Measurements from ENCODE around the gene SDHB. TPM values are rescaled to one million over a fixed set of nuclear protein-coding genes. Genes with fewer than 3 reads are reported as not detected.
A peak's percentile ranks its signal among the peaks of the same experiment; 100 is the strongest.
"Not testable (repeated sequence)": the region's sequence is repeated elsewhere in the genome, so short reads cannot be mapped to it uniquely, and the experiment has no call there.

Gene SDHB
- total RNA-seq, 1 donor from 2014 or later = 67.1 TPM

DNA sequence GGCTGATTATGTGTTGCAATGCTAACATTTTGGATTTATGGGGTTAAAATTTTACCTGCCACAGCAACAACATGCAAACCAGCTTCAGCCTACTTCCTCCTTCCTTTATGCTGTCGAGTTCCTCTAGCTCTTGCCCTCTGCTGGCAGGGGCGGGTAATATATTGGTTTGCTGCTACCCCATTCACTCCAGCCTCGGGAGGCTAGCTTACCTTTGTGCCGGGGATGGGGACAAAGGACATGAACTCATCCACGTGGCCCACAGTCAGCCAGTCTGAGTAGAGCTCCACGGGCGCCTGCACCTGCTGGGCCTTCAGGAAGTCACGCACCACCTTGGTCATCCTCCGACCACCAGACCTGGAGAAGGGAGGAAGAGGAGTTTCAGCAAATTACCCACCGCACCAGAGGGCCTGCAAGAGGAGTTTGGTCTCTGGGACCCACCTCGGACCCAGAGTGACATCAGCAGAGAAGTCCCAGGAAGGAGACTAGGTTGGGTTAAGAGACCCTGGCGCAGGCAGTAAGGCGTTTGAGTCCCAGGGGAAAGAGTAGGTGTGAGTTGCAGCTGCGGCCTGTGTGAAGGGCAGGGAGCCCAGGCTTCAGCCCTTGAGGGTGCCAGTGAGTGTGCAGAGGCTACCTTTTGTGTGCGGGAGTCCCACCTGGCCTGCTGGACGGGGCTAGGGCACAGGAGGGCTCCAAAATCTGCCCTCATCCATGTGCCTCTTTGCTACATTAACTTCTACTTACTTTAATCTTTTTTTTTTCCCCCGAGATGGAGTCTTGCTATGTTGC is 21.8 kb upstream of the SDHB start:
- no peak for DNase-seq

DNA sequence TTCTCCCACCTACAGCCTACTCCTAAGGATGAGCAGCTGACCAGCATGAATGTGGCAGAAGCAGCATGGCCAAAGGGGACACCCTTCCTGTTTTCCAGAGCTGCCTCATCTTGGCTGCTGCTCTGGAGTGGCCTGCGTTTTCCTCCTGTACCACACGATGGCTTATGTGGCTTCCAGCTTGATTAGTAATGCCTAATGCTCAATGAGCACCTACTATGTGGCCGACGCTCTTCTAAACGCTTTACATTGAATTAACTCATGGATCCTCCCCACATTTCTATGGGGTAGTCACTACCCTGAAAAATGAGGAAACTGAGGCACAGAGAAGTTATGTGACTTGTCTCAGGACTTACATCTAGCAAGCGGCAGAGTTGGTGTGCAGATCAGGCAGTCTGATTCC is 18.0 kb upstream of the SDHB start:
- DNase-seq = no peak

DNA sequence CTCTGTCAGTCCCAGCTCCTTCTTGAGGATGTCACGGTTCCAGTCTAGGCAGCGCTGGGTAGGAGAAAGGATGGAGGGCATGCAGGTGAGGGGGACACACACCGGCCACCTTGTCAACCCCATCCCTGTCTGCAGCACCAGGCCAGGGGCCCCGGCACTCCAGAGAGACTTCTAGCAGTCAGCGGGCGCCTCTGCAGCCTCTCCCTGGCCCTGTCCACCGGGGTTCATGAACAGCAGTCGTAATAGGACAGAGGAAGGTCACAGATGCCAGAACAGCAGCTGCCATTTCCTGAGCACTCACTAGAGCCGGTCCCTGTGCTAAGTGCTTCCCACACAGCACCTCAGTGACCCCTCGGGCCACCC is 16.3 kb upstream of the SDHB start:
- no peak for DNase-seq

DNA sequence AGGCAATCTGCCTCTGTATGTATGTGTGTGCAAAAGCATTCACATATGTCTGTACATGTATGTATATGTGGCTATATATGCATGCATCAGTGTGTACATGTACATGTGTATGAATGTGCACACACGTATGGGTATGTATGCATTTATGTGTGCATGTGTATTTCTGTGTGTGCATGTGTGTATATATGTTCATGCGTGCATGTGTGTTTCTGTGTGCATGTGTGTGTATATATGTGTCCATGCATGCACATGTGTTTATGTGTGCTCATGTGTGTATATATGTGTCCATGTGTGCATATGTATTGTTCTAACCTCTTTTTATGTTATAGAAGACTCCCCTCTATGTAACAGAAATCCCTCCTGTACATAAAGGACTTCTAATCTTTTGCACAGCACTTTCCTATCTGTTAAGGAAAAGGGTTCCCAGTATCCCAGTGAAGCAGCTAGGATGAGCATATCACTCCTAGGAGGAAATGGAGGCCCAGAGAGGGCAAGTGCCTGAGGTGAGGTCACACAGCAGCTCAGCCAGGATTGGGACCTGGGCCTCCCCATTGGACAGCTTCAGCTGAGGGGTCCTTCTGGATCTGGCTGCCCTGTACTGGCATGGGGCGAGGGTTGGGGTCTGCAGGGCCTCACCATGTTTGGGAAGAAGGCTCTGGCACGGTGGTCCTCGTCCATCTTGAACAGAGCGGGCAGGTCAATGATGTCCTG is 15.8 kb upstream of the SDHB start:
- DNase-seq = no peak

DNA sequence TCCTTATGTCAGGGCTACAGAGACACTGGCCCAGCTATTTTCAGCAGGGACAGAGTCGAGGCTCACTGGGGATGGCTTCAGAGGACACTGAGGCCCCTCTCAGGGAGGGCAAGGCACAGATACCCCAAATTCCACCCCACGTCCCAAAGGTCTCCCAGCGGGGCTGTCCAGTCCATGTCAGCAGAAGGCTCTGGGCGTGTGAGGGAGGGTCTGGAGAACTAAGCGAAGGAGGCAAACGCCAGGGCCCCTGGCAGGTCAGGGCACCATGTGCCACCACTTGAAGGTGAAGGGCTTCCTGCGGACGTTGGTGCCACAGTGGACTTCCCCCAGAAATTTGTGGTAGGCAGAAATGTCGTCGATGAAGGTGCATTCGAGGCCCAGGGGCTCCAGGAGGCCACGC is 15.0 kb upstream of the SDHB start:
- DNase-seq = no peak

DNA sequence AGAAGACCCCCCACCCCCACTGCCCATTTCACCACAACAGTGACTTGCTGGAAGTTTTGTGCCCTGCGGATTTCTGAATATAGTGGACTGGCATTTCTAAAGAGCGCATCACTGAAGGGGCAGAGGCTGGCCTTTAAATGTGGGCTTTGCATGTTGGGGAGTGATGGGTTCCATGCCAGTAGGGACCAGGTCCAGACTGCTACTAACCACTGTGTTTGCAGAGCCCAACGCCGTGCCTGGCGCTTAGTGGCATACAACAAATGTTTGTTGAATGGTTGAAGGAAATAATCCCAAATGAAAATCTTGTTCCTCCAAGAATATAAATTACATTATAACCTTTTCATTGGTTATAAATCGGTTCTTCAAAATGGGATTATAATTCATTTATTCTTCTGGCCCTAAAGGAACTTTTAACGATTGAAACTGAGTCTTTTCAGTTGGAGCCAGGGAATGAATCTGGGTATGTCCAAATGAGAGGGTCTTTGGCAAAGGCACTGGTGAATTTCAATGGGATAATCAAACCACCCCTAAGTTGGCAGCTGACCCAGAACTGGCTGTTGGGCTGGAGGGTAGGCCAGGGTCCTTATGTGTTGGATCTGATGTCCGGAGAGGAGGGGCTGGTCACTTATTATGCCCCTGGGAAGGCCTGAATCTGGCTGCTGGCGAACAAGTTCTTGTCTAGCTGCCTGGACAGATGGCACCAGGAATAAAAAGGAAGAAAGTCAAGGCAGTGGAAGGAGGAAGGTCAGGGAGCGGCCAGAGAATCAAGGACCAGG is 13.8 kb upstream of the SDHB start:
- DNase-seq = no peak

DNA sequence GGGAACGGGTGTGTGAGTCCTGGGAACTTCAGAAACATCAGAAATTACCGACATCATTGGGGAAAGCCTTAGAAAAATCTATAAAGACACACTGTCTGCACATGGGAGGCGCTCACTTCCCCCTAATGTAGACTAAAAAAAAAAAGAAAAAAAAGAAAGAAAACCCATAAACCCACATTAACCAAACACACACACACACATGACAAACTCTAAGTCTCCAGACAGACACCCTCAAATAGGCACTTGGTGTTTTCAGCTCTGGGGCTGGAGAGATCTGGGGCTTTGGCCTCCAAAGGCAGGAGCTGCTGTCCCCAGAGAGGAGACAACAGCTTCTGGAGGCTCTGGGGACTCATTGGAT is 13.2 kb upstream of the SDHB start:
- DNase-seq = no peak

DNA sequence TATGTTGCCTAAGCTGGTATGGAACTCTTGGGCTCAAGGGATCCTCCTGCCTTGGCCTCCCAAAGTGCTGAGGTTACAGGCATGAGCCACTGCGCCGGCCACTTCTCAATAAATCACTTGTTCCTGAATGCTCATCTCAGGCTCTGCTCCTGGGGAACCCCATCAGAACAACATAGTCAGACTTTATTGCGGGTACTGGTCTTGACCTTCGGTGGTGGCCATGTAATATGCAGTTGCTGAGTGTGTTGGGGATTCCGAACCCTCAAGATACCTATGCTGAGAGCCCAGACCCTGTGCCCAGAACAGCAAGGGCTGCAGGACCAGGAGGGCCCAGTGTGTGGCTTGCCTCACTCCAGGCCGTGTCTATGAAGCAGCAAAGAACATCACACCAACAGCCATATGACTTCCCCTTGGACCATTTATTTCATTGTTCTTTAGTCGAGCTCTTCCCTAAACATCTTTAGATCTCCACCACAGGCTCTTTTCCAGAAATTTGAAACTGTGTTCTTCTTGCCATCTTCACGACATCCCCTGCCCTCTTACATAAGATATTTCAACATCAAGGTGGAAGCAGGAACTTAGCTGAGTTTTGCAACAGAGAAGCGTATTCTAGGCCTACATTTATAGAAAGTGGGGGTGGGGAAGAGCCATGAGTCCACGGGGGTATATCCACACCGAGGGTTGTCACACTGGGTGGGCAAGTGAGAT is 12.7 kb upstream of the SDHB start:
- DNase-seq = no peak

DNA sequence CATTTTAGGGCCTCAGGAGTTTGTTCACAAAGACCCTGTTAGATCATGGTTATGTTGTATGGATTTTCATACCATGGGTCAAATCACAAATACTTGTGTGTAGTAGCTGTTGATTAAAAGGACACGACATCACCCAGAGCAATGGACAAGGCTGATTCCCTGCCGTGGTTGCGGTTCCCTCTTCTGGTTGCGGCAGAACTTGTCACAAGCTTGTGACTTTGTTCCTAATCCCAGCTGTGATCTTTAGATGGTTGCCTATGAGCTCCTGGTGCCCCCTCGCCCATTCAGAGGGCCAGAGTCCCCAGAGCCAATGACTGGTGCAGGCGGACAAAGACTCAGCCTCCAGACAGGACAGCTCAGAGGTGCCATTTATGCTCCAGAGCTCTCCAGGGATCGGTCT is 11.8 kb upstream of the SDHB start:
- no peak for DNase-seq

DNA sequence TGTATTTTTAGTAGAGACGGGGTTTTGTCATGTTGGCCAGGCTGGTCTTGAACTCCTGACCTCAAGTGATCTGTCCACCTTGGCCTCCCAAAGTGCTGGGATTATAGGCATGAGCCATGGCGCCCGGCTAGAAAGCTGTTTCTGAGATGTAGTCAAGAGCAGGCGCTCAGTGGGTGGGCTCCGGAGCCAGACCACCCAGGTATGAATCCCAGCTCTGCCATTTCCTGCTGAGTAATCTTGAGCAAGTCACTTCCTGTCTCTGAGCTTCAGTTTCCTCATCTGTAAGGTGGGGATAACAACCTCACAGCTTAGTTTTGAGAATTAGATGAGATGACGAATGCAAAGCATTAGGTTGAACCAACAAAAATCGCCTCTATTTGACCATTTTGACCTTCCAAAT is 8.9 kb upstream of the SDHB start:
- not testable (repeated sequence) for DNase-seq

DNA sequence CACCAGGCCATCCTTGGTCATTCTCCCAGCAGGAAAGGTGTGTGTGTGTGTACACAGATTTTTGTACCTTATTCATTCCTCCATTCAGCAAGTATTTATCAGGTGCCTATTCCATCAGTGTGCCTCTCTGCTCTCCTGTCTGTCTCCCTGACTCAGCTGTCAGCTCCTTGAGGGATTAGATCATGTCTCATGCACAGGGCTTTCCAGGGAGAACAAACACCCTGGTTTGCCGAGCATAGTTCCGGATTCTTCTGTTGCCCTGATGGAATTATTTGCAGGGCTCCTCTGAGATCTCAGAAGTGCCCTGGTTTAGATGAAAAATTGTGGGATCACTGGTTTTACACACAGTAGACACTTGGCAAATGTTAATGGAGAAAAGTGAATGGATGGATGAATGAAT is 8.1 kb upstream of the SDHB start:
- no peak for DNase-seq

DNA sequence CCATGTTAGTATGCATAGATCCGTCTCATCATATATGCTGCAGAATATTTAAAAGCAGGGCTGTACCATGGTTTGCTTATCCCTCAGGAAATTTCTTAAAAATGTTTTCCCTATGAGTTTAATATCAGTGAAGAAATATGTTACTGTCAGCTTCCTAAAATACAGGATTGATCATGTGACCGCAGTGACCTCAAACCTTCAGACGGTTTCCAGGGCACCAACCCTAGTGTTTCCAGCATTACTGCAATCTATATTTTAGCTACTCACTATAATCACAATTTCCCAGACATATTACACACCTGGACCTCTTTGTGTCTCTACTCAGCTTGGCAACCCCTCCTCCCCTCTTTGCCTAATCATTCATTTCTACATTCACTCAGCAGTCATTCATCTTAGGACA is 7.7 kb upstream of the SDHB start:
- no peak for DNase-seq

DNA sequence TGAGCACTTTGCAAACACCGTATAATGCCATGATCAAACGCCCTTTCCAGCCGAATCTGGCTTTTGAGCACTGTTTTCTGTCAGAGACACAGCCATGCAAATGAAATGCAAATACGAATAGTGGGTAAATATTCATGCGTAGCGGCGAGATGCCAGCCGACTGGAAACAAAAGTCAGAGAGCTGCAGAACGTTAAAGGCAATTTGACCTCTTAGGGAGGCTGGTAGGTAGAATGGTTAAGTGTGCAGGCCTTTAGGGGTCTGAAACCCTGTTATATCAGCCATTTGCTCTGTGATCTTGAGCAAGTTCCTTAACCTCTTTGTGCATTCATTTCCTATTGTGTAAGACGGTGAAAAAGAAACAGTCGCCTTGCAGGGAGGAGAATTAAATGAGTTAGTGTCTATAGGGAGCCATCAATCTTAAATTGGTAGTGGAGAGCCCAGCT is 6.5 kb upstream of the SDHB start:
- DNase-seq = no peak

DNA sequence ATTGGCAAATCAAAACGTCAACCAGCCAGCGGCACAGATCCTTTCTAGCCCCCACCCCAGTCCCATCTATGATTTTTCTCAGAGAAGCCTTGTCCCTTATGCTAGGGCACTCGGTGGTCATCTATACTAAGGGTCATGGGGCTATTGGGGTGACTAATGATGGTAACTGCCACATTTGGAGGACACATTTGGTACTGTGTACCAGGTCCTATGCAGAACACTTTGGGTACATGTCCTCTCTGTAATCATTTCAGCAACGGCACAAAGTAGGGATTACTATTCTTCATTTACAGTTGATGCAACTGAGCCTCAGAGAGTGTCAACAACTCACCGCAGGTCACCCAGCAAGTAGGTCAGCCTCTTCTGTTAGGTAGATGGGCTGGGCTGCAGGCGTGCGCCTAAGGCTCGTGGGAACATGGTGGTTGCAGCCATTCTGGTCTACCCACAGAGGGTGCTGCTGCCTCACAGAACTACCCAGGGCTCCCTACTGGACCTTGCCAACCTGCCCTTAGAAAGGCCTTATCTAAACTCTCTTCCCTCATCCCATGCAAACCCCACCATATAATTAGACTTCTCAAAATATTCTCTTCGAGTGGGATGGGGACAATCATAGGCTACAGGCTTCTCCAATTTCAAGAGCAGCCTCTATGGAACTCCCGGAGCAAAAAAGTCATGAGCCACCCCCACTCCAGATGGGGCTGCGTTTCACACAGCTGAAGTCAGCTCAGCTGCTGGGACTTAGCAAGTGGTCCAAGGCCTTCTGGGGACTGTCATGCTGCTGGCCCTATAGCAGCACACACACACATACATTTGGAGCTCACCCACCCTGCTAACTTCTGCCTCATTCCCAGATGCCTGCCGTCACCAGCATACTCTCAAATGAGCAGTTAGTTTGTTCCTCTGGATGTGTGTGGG is 5.8 kb upstream of the SDHB start:
- DNase-seq = peak; percentile 67

DNA sequence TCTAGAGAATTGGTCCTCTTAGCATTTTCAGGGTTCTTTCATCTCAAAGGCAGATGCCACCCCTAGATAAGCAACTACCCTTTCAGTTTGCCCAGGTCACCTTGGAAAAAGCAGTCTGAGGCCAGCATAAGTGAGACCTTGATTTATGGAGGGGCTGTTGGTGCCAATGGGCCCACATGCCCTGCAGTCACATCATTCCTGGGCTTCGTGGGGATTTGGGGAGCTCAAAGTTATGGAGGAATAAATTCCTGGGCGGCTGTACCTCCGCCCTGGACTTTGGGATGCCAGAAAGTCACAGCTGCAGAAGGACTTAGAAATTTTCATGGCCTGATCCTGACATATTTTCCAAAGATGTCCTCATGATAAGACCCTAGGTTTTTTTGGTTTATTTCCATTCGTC is 2.7 kb upstream of the SDHB start:
- no peak for DNase-seq

DNA sequence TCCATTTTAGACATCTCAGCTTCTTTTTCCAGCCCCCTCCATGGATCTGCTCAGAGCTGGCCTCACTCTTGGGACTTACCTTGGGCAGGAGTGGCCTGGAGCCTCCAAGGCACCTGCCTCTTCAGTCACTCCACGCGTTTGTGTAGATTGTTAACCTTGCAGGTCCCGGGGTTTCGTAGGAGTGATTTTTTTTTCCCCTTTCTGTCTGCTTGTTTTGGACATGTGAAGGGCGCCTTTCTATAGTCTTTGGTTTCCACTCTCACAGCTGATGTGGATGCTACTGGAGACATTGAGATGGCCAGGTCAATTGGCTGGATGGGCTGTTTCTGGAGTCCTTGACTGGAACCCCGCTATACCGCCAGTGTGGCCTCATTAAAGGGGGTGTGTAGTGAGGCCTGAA is 2.0 kb upstream of the SDHB start:
- no peak for DNase-seq

DNA sequence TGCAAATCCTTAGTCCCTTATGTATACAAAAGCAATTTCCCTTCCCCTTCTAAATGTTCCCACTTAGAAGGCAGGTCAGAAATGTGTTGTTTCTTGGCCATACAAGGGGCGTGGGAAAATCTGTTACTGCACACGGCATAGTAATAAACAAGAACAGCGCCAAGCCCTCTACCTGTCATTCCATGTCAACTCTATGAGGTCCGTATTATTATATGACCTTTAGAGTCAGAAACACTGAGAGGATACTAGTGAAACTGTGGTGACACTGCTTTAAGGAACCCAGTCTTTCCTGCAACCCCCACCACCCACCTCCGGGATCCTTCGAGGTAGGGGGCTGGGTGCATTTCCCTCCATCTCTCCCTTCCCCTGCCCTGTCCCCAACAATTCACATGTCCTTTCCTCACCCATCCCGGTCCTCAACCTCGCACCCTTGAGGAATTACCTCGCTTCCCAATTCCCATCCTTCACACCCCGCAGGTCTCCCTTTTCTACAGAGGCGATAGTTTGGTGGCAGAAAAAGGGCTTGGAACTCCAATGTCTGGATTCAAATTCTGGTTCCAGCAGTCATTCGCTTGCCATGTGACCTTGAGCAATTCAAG is 647 bp downstream of the SDHB start:
- DNase-seq = no peak

DNA sequence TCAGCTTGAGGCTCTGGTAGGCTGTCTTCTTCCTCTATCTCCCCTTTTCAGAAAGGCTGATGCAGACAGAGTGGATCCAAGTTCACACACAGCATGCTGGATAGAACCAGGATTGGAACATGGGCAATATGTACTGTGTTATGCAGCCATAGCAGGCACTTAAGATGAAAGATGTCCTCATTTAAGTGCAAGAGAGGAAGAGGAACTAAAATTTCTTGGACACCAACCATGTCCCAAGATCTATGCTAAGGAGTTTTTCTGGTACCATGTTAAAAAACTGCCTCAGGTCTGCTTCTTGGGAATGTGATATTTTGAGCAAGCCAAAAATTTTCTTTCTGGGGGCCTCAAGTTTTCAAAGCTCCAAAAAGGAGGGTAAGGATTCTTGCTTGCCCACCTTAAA is 1.2 kb downstream of the SDHB start:
- DNase-seq = no peak

DNA sequence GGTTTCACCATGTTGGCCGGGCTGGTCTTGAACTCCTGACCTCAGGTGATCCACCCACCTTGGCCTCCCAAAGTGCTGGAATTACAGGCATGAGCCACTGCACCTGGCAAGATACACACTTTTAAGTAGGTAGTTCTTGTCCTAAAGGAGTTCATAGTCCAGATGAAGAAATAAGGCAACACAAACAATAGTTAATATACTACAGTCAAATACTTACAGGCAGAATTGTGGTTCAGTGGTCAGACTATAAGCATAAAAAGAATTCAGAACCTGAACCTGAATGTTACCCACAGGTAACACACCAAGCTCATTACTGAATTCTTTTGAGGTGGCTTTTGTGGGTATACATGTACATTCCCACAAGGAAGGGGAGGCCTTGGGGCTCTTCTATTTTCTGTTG is 1.8 kb downstream of the SDHB start:
- DNase-seq = no peak

DNA sequence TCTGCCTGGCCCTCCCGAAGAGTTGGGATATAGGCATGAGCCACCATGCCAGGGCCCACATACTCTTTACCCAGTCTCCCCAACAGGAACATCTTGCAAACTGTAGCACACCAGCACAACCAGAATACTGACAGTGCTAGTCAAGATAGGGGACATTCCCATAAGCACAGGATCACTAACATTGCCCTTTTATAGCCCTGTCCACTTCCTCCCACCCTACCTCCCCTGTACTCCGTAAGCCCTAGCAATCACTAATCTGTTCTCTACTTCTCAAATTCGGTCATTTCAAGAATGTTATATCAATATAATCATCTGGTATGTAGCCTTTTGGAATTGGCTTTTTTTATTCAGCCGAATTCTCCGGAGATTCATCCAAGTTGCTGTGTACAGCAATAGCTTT is 5.9 kb downstream of the SDHB start:
- DNase-seq = no peak

DNA sequence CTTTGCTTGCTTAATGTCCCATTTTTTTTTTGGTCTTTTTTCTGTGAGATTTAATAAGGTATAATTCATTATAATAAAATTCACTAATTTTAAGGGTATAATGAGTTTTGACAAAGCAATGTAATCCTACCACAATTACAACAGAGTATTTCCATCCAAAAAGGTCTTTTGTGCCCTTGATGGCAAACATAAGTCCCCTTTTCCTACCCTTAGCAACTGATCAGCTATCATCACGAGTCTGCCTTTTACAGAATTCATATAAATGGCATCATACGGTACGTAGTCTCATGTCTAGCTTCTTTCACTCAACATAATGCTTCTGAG is 7.5 kb downstream of the SDHB start:
- DNase-seq = no peak

All from occipital lobe (tissue), 2 donors.